Activated CD8-positive, alpha-beta memory T cell treated with anti-CD3 and anti-CD28 coated beads, Interleukin-2, amount 10 ng/mL, durations not matched to agents 7 days and 5 days (primary cell): ENCODE results near the gene GARS1. TPM values are rescaled to one million over a fixed set of nuclear protein-coding genes. Genes with fewer than 3 reads are reported as not detected.

Source experiments
- ATAC-seq: fragments of 150-1000 bp; cut with Tn5 transposase; one replicate; pipeline ENCODE4 v1.10.0; 2021; ENCODE audit warnings: moderate library complexity
- CTCF ChIA-PET: fragments of 350-600 bp; sonication (Branson Sonifier 250); formaldehyde crosslinking; loops from one replicate; lab custom pipeline; 2021; ENCODE audit warnings: antibody characterized with exemption; lab: Charles Lee
- DNase-seq: peaks from one replicate; pipeline ENCODE4 v3.0.0-alpha.2; 2020
- H3K27ac Mint-ChIP-seq: one replicate; pipeline ENCODE4 v1.8.0; 2021; ENCODE audit warnings: mild to moderate bottlenecking, mixed read lengths
- H3K27me3 Mint-ChIP-seq: one replicate; pipeline ENCODE4 v1.8.0; 2021; ENCODE audit warnings: mixed read lengths
- H3K36me3 Mint-ChIP-seq: one replicate; pipeline ENCODE4 v1.8.0; 2021; ENCODE audit warnings: mild to moderate bottlenecking, mixed read lengths
- H3K4me1 Mint-ChIP-seq: one replicate; pipeline ENCODE4 v1.8.0; 2021; ENCODE audit warnings: mixed read lengths
- H3K4me3 Mint-ChIP-seq: one replicate; pipeline ENCODE4 v1.8.0; 2021; ENCODE audit warnings: mild to moderate bottlenecking, moderate library complexity, mixed read lengths
- H3K9me3 Mint-ChIP-seq: one replicate; pipeline ENCODE4 v1.8.0; 2022; ENCODE audit warnings: low read depth, mixed read lengths
- total RNA-seq, 2 experiments: library from RNA; stranded (reverse); gene quantifications; one replicate each; pipeline ENCODE4 v1.2.3, GENCODE V29; 2021

Gene GARS1, protein sequence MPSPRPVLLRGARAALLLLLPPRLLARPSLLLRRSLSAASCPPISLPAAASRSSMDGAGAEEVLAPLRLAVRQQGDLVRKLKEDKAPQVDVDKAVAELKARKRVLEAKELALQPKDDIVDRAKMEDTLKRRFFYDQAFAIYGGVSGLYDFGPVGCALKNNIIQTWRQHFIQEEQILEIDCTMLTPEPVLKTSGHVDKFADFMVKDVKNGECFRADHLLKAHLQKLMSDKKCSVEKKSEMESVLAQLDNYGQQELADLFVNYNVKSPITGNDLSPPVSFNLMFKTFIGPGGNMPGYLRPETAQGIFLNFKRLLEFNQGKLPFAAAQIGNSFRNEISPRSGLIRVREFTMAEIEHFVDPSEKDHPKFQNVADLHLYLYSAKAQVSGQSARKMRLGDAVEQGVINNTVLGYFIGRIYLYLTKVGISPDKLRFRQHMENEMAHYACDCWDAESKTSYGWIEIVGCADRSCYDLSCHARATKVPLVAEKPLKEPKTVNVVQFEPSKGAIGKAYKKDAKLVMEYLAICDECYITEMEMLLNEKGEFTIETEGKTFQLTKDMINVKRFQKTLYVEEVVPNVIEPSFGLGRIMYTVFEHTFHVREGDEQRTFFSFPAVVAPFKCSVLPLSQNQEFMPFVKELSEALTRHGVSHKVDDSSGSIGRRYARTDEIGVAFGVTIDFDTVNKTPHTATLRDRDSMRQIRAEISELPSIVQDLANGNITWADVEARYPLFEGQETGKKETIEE
- 100 to 1,000 TPM; 203 to 260 TPM for total RNA-seq

GRCh38 chr7:30594540-30595435, at the start of gene GARS1:
TSS of gene GARS1 (plus strand) at chr7:30594878. CDS start at chr7:30594922, 44 bp downstream.
- peaks cover 40% of the 10 kb centered on the region for H3K4me1 Mint-ChIP-seq
- CTCF ChIA-PET, result interaction anchor here (1.2 to 1.4 kb wide), 2 partner anchors 24 to 132 kb away, joined by 3 to 4 read pairs; no protein-coding TSS in a partner anchor
- no peaks in the 10 kb centered on the region for H3K9me3 Mint-ChIP-seq
- ATAC-seq (peak; percentile 88), DNase-seq (peak; percentile 93)
- peak within 1 kb of the TSS; percentile 100 for H3K4me3 Mint-ChIP-seq
- peaks cover 42% of the 10 kb centered on the region for H3K36me3 Mint-ChIP-seq
- H3K27me3 Mint-ChIP-seq, result no peaks in the 10 kb centered on the region
- H3K27ac Mint-ChIP-seq, result peak within 1 kb of the TSS; percentile 99

DNA sequence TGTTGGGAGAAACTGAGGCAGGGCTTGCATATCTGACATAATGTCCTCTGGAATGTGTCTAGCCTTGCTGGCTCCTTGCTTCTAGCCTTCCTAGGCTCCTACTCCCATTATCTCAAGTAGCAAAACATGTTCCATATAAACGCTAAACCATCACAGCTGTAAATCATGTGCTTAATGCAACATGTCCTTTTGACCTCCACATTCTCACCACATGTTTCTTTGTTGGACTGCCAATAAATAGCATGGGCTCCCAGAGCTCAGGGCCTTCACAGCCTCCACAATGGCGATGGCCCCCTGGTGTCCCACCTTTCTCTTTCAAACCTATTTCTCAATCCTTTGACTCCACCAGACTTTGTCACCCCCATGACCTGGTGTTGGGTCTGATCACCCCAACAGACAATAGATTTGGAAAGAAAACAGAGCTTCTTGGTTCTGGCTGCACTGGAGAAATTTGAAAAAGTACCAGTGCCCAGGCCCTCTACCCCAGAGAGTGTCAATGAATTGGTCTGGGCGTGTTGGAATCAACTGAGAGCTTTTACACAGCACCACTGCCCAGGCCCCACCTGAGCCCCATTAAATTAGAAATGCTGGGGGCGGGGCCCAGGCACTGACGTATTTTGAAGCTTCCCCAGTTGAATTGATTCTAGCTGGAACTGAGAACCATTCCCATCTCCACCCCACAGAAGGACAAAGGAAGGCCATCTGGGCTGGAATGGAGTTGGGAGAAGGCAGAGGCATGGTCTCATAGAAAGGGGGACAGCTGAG, 48.7 kb upstream of the GARS1 start:
- H3K36me3 Mint-ChIP-seq, result peaks cover 7% of the 10 kb centered on the region
- ATAC-seq (no peak), DNase-seq (no peak)
- CTCF ChIA-PET, result interaction anchor here (0.5 to 5.0 kb wide), 4 partner anchors 19 to 363 kb away, joined by 3 to 25 read pairs (median 4); no protein-coding TSS in a partner anchor
- no peaks in the 10 kb centered on the region for H3K9me3 Mint-ChIP-seq
- H3K4me1 Mint-ChIP-seq, result peaks cover 7% of the 10 kb centered on the region
- no peak overlapping the region for H3K4me3 Mint-ChIP-seq
- no peak overlapping the region for H3K27ac Mint-ChIP-seq
- H3K27me3 Mint-ChIP-seq, result no peaks in the 10 kb centered on the region

- no peaks in the 10 kb centered on the region for H3K27me3 Mint-ChIP-seq
- peaks cover 7% of the 10 kb centered on the region for H3K4me1 Mint-ChIP-seq
- no peak overlapping the region for H3K27ac Mint-ChIP-seq
- ATAC-seq, result no peak
- no peak overlapping the region for H3K4me3 Mint-ChIP-seq
- no peak for DNase-seq
- peaks cover 7% of the 10 kb centered on the region for H3K36me3 Mint-ChIP-seq
- CTCF ChIA-PET, result interaction anchor here (0.5 to 5.0 kb wide), 4 partner anchors 18 to 250 kb away, joined by 3 to 25 read pairs (median 4); no protein-coding TSS in a partner anchor
- no peaks in the 10 kb centered on the region for H3K9me3 Mint-ChIP-seq
Measured at GRCh38 chr7:30546596-30546995, 48.1 kb upstream of the GARS1 start.

DNA sequence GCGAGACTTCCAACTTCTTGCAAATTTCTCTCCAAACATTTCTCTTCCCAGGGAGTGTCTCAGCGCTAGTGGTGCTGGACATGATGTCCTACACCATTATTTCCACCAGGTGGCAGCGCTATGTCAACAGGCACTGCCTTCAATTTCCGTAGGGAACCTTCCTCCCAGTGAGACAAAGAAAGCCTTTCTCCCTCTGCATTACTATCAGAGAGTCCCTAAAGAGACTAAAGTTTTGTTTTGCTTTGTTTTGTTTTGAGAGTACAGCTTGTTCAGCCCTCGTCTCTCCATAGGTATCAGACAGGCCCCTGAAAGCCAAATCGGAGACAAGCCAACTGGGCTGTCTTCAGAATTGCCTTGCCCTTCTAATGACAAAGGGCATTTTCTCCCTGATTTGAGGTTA, 45.8 kb upstream of the GARS1 start:
- peak; percentile 55 for DNase-seq
- H3K27me3 Mint-ChIP-seq, result no peaks in the 10 kb centered on the region
- CTCF ChIA-PET, result interaction anchor here (0.8 to 3.8 kb wide), 13 partner anchors 8 to 206 kb away, joined by 3 to 37 read pairs (median 3); no protein-coding TSS in a partner anchor
- H3K36me3 Mint-ChIP-seq, result peaks cover 3% of the 10 kb centered on the region
- no peaks in the 10 kb centered on the region for H3K9me3 Mint-ChIP-seq
- peaks cover 4% of the 10 kb centered on the region for H3K4me1 Mint-ChIP-seq
- ATAC-seq, result no peak
- H3K27ac Mint-ChIP-seq, result no peak overlapping the region
- H3K4me3 Mint-ChIP-seq, result no peak overlapping the region

GRCh38 chr7:30549931-30550493, 44.7 kb upstream of the GARS1 start:
- peaks cover 2% of the 10 kb centered on the region for H3K36me3 Mint-ChIP-seq
- H3K9me3 Mint-ChIP-seq, result no peaks in the 10 kb centered on the region
- no peak overlapping the region for H3K4me3 Mint-ChIP-seq
- H3K4me1 Mint-ChIP-seq, result no peaks in the 10 kb centered on the region
- no peak overlapping the region for H3K27ac Mint-ChIP-seq
- H3K27me3 Mint-ChIP-seq, result no peaks in the 10 kb centered on the region
- CTCF ChIA-PET, result interaction anchor here (0.8 to 3.8 kb wide), 12 partner anchors 7 to 189 kb away, joined by 3 to 37 read pairs (median 3); no protein-coding TSS in a partner anchor
- ATAC-seq, result no peak
- no peak for DNase-seq

- Mint-ChIP-seq H3K27ac (no peak overlapping the region), H3K9me3 (no peaks in the 10 kb centered on the region), H3K27me3 (no peaks in the 10 kb centered on the region), H3K4me1 (no peaks in the 10 kb centered on the region), H3K4me3 (no peak overlapping the region), H3K36me3 (peaks cover 2% of the 10 kb centered on the region)
- DNase-seq (no peak), ATAC-seq (no peak)
- CTCF ChIA-PET, result interaction anchor here (3.8 kb wide), 1 partner anchor 11 kb away, joined by 37 read pairs; no protein-coding TSS in a partner anchor
Measured at GRCh38 chr7:30552330-30552729, 42.3 kb upstream of the GARS1 start.

DNA sequence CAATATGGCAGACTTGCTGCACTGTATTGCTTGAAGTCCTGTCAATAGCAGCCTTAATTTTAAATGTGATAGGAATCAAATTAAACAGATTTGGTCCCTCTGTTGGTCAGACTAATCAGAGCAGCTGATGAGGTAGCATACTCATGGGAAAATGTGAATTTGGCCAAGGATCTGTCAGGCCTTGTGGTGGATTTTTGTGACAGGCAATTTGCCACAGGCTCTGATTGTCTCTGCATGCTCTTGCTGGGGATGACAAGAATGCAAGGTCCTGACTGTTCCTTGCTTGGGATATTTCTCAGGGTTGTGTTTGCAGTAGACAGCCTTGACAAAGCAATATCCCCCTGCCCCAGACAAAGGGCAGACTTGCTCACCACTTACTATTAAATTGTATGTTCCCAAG, 41.5 kb upstream of the GARS1 start:
- CTCF ChIA-PET, result interaction anchor here (1.0 kb wide), 1 partner anchor 11 kb away, joined by 4 read pairs; no protein-coding TSS in a partner anchor
- Mint-ChIP-seq H3K4me3 (no peak overlapping the region), H3K9me3 (no peaks in the 10 kb centered on the region), H3K36me3 (peaks cover 2% of the 10 kb centered on the region), H3K27me3 (no peaks in the 10 kb centered on the region), H3K4me1 (no peaks in the 10 kb centered on the region), H3K27ac (no peak overlapping the region)
- ATAC-seq (no peak), DNase-seq (no peak)

DNA sequence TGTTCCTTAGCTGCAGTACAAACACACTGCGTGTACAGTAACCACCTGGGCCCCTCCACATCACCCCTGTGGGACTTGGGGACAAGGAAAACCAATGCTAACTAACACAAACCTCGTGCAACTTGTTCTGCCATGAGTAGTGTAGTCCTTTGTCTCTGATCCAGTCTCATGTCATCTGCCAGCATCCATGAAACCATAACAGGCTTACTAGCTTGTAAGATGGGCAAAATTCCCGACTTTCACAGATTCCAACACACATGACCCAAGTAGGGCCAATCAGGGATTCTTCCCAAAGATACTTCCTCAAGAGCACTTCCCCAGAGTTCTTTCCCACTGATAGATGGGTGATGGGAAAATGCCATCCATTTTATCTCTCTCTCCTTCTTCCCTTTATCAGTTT, 41.1 kb upstream of the GARS1 start:
- no peak overlapping the region for H3K4me3 Mint-ChIP-seq
- CTCF ChIA-PET, result interaction anchor here (0.7 to 1.0 kb wide), 2 partner anchors 11 to 12 kb away, joined by 4 read pairs; no protein-coding TSS in a partner anchor
- H3K36me3 Mint-ChIP-seq, result peaks cover 2% of the 10 kb centered on the region
- H3K9me3 Mint-ChIP-seq, result no peaks in the 10 kb centered on the region
- ATAC-seq (no peak), DNase-seq (no peak)
- no peak overlapping the region for H3K27ac Mint-ChIP-seq
- H3K27me3 Mint-ChIP-seq, result no peaks in the 10 kb centered on the region
- H3K4me1 Mint-ChIP-seq, result no peaks in the 10 kb centered on the region

GRCh38 chr7:30555525-30555924, 39.2 kb upstream of the GARS1 start:
- CTCF ChIA-PET, result interaction anchor here (1.0 kb wide), 1 partner anchor 8 kb away, joined by 4 read pairs; no protein-coding TSS in a partner anchor
- no peak overlapping the region for H3K4me3 Mint-ChIP-seq
- H3K27ac Mint-ChIP-seq, result no peak overlapping the region
- H3K9me3 Mint-ChIP-seq, result no peaks in the 10 kb centered on the region
- no peak for ATAC-seq
- H3K4me1 Mint-ChIP-seq, result no peaks in the 10 kb centered on the region
- no peaks in the 10 kb centered on the region for H3K27me3 Mint-ChIP-seq
- H3K36me3 Mint-ChIP-seq, result no peaks in the 10 kb centered on the region
- DNase-seq, result no peak

- Mint-ChIP-seq H3K4me3 (no peak overlapping the region), H3K36me3 (no peaks in the 10 kb centered on the region), H3K27me3 (no peaks in the 10 kb centered on the region), H3K27ac (no peak overlapping the region), H3K9me3 (no peaks in the 10 kb centered on the region), H3K4me1 (no peaks in the 10 kb centered on the region)
- CTCF ChIA-PET, result interaction anchor here (1.0 to 1.7 kb wide), 3 partner anchors 8 to 281 kb away, joined by 3 to 4 read pairs (median 3); no protein-coding TSS in a partner anchor
- DNase-seq (no peak), ATAC-seq (no peak)
Measured at GRCh38 chr7:30556840-30557239, 37.8 kb upstream of the GARS1 start.

DNA sequence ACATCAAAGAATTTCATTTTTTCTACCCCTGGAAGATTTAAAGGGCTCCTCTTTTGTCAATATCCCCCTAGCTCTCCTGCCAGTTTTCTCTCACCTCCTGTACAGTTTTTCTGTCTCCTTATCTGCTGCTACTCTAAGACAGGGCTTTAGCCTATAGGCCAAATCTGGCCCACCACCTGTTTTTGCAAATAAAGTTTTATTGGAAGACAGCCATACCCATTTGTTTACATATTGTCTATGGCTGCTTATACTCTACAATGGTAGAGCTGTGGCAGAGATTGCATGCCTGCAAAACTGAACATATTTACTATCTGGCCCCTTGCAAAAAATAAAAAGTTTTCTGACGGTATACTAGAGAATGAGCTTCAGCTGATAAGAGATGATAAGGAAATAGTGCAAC, 37.4 kb upstream of the GARS1 start:
- Mint-ChIP-seq H3K27me3 (no peaks in the 10 kb centered on the region), H3K9me3 (no peaks in the 10 kb centered on the region), H3K27ac (no peak overlapping the region), H3K4me3 (no peak overlapping the region), H3K4me1 (no peaks in the 10 kb centered on the region), H3K36me3 (no peaks in the 10 kb centered on the region)
- CTCF ChIA-PET, result interaction anchor here (1.0 to 1.7 kb wide), 3 partner anchors 8 to 281 kb away, joined by 3 to 4 read pairs (median 3); no protein-coding TSS in a partner anchor
- DNase-seq (no peak), ATAC-seq (no peak)
